HG02588 (cell line): Measurements from ENCODE around the gene TMEM247.

ENCODE experiments used
- ATAC-seq: cut with Tn5 transposase; IDR thresholded peaks from one replicate; pipeline ENCODE4 v1.9.1; 2021; ENCODE audit warnings: mild to moderate bottlenecking, moderate library complexity; ENCODE audit not compliant: unreplicated experiment

Gene TMEM247

GRCh38 chr2:46479265-46479664, at the start of gene TMEM247:
TMEM247 (plus strand) TSS chr2:46479565.
- no peak for ATAC-seq

- no peak for ATAC-seq
These were observed 49.0 kb upstream of the TMEM247 start for GRCh38 chr2:46430413-46430812.

GRCh38 chr2:46430992-46431391, 48.4 kb upstream of the TMEM247 start:
- ATAC-seq: no peak

GRCh38 chr2:46431481-46432235, 47.7 kb upstream of the TMEM247 start:
- no peak for ATAC-seq

- ATAC-seq: no peak
These were observed 44.5 kb upstream of the TMEM247 start for GRCh38 chr2:46434851-46435273.

GRCh38 chr2:46435353-46435752, 44.0 kb upstream of the TMEM247 start:
- no peak for ATAC-seq

GRCh38 chr2:46435796-46436360, 43.5 kb upstream of the TMEM247 start:
- no peak for ATAC-seq

GRCh38 chr2:46436800-46437199, 42.6 kb upstream of the TMEM247 start:
- ATAC-seq: no peak

- ATAC-seq: no peak
These were observed 41.3 kb upstream of the TMEM247 start for GRCh38 chr2:46438102-46438501.

GRCh38 chr2:46438794-46439193, 40.6 kb upstream of the TMEM247 start:
- no peak for ATAC-seq

- ATAC-seq: no peak
These were observed 39.8 kb upstream of the TMEM247 start for GRCh38 chr2:46439582-46439981.

GRCh38 chr2:46441838-46442712, 37.3 kb upstream of the TMEM247 start:
- no peak for ATAC-seq

- ATAC-seq: no peak
These were observed 34.6 kb upstream of the TMEM247 start for GRCh38 chr2:46444732-46445131.

GRCh38 chr2:46445556-46445955, 33.8 kb upstream of the TMEM247 start:
- ATAC-seq: no peak

GRCh38 chr2:46446871-46447568, 32.3 kb upstream of the TMEM247 start:
- ATAC-seq: no peak

GRCh38 chr2:46447649-46448048, 31.7 kb upstream of the TMEM247 start:
- no peak for ATAC-seq

- ATAC-seq: no peak
These were observed 31.3 kb upstream of the TMEM247 start for GRCh38 chr2:46448111-46448510.

- no peak for ATAC-seq
These were observed 30.7 kb upstream of the TMEM247 start for GRCh38 chr2:46448641-46449040.

GRCh38 chr2:46449700-46450099, 29.7 kb upstream of the TMEM247 start:
- ATAC-seq: no peak

GRCh38 chr2:46451131-46451711, 28.1 kb upstream of the TMEM247 start:
- no peak for ATAC-seq

GRCh38 chr2:46456789-46457188, 22.6 kb upstream of the TMEM247 start:
- no peak for ATAC-seq
